BJ (cell line): ENCODE measurements around the gene GPR143. TPM values are rescaled to one million over a fixed set of nuclear protein-coding genes. Genes with fewer than 3 reads are reported as not detected.
"Not testable (repeated sequence)": the region's sequence is repeated elsewhere in the genome, so short reads cannot be mapped to it uniquely, and the experiment has no call there.

Experiments
- CTCF ChIA-PET: fragments of 350-600 bp; formaldehyde crosslinking; extraction: SDS; loops from one replicate; lab custom pipeline; 2021; ENCODE audit warnings: antibody characterized with exemption, inconsistent platforms; lab: Yijun Ruan, JAX
- POLR2A ChIA-PET: fragments of 300-600 bp; sonication (Branson Sonifier 250); formaldehyde crosslinking; extraction: SDS; loops from one replicate; lab custom pipeline; 2021; ENCODE audit warnings: antibody characterized with exemption; lab: Charles Lee
- DNase-seq: peaks from one replicate; pipeline ENCODE4 v3.0.0-alpha.2; 2011; ENCODE audit warnings: low read depth
- H3K27me3 ChIP-seq: 2 replicates; pipeline ENCODE4 v1.6.0; 2011; ENCODE audit warnings: low read length; ENCODE audit not compliant: control insufficient read depth, insufficient read depth
- H3K36me3 ChIP-seq: 2 replicates; pipeline ENCODE4 v1.5.1; 2011; ENCODE audit warnings: low read length; ENCODE audit not compliant: control insufficient read depth, insufficient read depth
- H3K4me3 ChIP-seq: 2 replicates; pipeline ENCODE4 v1.5.1; 2011; ENCODE audit warnings: low read depth, mild to moderate bottlenecking, control low read depth, low read length
- polyA minus RNA-seq: library from RNA; depleted of rRNA, polyadenylated mRNA; stranded (reverse); fragments of >200 nt; gene quantifications from 2 replicates; pipeline ENCODE4 v1.2.3, GENCODE V29; 2011; rRNA and poly(A)+ RNA removed
- polyA plus RNA-seq: library from polyadenylated mRNA; depleted of rRNA; stranded (reverse); fragments of >200 nt; gene quantifications from 2 replicates; pipeline ENCODE4 v1.2.3, GENCODE V29; 2011; rRNA removed
- TF ChIP-seq, protein P1 (sequence below): IDR thresholded peaks from 2 replicates; pipeline ENCODE4 v1.5.1; 2011; ENCODE audit warnings: low read depth, mild to moderate bottlenecking, control low read depth, inconsistent platforms, low read length, moderate library complexity; ENCODE audit not compliant: insufficient read depth

The GPR143 gene
- polyA plus RNA-seq (not detected in 2 replicates), polyA minus RNA-seq (not detected in 2 replicates)

GRCh38 chrX:9765737-9766097 lies at the start of gene GPR143:
TSS of gene GPR143 (minus strand) at chrX:9765847. CDS start at chrX:9765817, 30 bp downstream.
- no peaks in the 10 kb centered on the region for H3K36me3 ChIP-seq
- ChIA-PET POLR2A (no interaction called here), CTCF (no interaction called here)
- TF ChIP-seq, protein P1, sequence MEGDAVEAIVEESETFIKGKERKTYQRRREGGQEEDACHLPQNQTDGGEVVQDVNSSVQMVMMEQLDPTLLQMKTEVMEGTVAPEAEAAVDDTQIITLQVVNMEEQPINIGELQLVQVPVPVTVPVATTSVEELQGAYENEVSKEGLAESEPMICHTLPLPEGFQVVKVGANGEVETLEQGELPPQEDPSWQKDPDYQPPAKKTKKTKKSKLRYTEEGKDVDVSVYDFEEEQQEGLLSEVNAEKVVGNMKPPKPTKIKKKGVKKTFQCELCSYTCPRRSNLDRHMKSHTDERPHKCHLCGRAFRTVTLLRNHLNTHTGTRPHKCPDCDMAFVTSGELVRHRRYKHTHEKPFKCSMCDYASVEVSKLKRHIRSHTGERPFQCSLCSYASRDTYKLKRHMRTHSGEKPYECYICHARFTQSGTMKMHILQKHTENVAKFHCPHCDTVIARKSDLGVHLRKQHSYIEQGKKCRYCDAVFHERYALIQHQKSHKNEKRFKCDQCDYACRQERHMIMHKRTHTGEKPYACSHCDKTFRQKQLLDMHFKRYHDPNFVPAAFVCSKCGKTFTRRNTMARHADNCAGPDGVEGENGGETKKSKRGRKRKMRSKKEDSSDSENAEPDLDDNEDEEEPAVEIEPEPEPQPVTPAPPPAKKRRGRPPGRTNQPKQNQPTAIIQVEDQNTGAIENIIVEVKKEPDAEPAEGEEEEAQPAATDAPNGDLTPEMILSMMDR: no peak
- peaks cover 2% of the 10 kb centered on the region; the same call in 1 of the 2 replicates for H3K27me3 ChIP-seq
- H3K4me3 ChIP-seq: no peak within 1 kb of the TSS
- DNase-seq: no peak

DNA sequence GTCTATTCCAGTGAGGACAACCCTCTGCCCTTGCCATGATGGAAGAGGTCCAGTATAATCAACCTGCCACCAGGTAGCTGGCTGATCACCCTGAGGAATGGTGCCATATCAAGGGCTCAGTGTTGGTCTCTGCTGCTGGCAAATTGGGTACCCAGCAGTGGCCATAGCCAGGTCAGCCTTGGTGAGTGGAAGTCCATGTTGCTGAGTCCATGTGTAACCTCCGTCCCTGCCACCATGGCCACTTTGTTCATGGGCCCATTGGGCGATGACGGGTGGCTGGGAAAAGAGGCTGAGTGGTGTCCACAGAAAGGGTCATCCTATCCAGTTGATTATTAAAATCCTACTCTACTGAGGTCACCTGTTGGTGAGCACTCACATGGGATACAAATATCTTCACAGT lies 45.4 kb upstream of the GPR143 start:
- CTCF ChIA-PET, H3K4me3 ChIP-seq, POLR2A ChIA-PET, DNase-seq, H3K36me3 ChIP-seq, H3K27me3 ChIP-seq: not testable (repeated sequence)

GRCh38 chrX:9809876-9810275 lies 44.2 kb upstream of the GPR143 start:
- H3K4me3 ChIP-seq, POLR2A ChIA-PET, CTCF ChIA-PET: not testable (repeated sequence)

DNA sequence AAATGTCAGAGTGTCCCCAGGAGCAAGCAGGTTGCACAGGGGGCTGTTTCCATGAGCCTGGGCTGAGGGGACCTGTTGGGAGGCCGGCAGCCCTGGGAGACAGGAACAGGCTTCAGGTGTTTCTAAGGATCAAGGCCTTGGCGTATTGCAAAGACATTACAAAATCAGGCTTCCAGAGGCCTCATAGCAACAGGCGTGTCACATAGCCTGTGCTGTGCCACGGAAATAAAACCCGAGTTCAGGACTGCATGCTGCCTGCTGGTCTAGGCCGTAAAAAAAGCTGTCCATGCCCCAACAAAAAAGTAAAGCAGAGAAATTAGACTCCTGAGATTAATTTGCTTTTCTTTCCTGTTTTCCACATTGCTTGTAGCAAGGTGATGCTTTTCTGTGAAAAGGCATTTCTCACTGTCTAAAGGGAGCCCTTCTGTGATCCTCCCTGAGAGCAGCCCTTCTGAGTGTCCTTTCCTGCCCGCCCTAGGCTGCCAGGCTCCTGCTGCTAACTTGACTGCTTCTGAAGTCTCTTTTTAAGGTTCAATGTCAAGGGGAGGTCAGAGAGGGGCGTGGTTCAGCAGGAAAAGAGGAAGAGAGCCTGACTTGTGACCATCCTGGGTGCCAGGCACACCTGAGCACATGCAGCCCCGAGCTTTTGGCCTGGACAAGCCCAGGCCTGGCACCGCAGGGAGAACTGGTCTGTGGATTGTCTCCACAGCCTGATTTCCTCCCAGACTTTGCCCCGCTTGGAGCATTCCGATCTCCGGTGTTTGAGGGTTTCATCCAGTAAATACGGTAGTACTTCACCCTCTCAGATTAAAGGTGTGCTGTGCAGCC lies 41.9 kb upstream of the GPR143 start:
- DNase-seq: no peak
- TF ChIP-seq, protein P1: no peak
- CTCF ChIA-PET: no interaction called here
- no peaks in the 10 kb centered on the region for H3K27me3 ChIP-seq
- no peaks in the 10 kb centered on the region for H3K36me3 ChIP-seq
- H3K4me3 ChIP-seq: no peak overlapping the region
- POLR2A ChIA-PET: no interaction called here

More at GRCh38 chrX:9809876-9810275, 44.2 kb upstream of the GPR143 start:
- DNase-seq, H3K36me3 ChIP-seq, H3K27me3 ChIP-seq: not testable (repeated sequence)

GRCh38 chrX:9805956-9806355 lies 40.3 kb upstream of the GPR143 start:
- POLR2A ChIA-PET: no interaction called here
- TF ChIP-seq, protein P1: no peak
- DNase-seq: no peak
- Histone ChIP-seq H3K27me3 (no peaks in the 10 kb centered on the region), H3K36me3 (no peaks in the 10 kb centered on the region), H3K4me3 (no peak overlapping the region)
- CTCF ChIA-PET: no interaction called here

GRCh38 chrX:9804444-9804843 lies 38.8 kb upstream of the GPR143 start:
- no peaks in the 10 kb centered on the region for H3K27me3 ChIP-seq
- ChIA-PET CTCF (no interaction called here), POLR2A (no interaction called here)
- TF ChIP-seq, protein P1: no peak
- no peak overlapping the region for H3K4me3 ChIP-seq
- H3K36me3 ChIP-seq: no peaks in the 10 kb centered on the region
- DNase-seq: no peak
